ENCODE results near the gene NAV3. TPM values are rescaled to one million over a fixed set of nuclear protein-coding genes. Genes with fewer than 3 reads are reported as not detected.

Gene NAV3
- total RNA-seq, 2 donors from 2014 or later, result 2.6 to 6.6 TPM

DNA sequence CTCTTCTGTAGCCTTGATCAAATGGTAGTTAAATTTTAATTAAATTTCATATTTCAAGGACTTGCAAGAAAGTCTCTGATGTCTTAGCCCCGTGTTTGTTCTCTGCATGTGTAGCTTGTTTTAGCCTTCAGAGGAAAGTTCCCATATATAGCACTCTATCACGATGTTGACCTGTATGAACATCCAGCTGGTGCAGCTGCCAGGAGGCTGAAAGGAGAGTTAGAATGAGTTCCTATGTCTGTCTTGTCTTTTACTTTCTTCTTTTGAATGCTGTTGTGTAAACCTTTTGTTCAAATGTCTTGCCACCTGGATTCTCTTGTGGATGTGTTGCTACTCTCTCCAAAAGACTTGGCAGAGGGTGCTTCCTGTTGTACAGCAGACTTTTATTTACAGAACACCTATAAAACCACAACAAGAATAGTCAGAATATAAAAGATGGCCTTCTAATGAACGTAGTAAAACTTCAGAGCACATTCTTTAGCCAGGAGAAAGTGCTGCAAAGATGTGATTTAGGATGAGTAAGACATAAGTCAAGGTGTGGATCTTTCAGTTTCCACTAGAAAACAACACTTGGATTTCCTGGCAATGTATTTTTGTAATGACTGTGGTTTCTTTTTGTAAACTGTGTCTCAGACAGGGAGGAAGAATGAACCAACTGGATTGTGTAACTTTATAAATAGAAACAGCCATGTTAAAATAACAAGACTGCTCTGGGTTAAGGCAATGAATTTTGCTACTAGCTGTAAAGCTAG lies 17.2 kb downstream of the NAV3 start:
- Histone ChIP-seq H3K36me3 (replicated peaks in 1 of 2; ENCODE audit: insufficient read depth in 1 of 2, low read depth in 2 of 2) (no peaks in the 10 kb centered on the region), H3K4me3 (no peak overlapping the region), H3K27ac (no peak overlapping the region), H3K4me1 (no peaks in the 10 kb centered on the region), H3K9me3 (no peaks in the 10 kb centered on the region), H3K27me3 (no peaks in the 10 kb centered on the region)
- 7 to 12% methylated on average over 3 of the region's 3 CpGs for WGBS, 2 donors
- TF ChIP-seq, protein P1, sequence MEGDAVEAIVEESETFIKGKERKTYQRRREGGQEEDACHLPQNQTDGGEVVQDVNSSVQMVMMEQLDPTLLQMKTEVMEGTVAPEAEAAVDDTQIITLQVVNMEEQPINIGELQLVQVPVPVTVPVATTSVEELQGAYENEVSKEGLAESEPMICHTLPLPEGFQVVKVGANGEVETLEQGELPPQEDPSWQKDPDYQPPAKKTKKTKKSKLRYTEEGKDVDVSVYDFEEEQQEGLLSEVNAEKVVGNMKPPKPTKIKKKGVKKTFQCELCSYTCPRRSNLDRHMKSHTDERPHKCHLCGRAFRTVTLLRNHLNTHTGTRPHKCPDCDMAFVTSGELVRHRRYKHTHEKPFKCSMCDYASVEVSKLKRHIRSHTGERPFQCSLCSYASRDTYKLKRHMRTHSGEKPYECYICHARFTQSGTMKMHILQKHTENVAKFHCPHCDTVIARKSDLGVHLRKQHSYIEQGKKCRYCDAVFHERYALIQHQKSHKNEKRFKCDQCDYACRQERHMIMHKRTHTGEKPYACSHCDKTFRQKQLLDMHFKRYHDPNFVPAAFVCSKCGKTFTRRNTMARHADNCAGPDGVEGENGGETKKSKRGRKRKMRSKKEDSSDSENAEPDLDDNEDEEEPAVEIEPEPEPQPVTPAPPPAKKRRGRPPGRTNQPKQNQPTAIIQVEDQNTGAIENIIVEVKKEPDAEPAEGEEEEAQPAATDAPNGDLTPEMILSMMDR (IDR thresholded peaks at IDR 0.05), result no peak
- no peak for TF ChIP-seq POLR2A (IDR thresholded peaks at IDR 0.05)
- intact Hi-C loops (cut with DNase I), result no loop called here
- no peak for ATAC-seq
- no peak for DNase-seq

DNA sequence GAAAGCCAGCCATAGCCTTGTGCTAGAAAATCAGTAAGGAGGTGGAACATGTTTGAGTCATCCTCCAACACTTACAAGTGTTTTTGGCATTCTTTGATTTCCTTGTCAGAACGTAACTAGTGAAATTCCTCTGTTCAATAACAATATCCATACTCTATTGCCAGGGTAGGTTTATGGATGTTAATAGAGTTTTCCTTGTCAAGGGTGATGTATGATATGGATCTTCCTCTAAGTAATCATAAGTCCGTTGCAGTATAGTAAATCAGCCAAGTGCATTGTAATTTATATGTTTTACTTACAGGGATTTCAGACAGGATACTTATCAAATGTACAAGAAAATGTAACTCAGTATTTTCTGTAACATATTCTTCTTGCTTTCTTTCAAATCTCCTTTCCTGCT lies 19.4 kb downstream of the NAV3 start:
- H3K9me3 ChIP-seq, result no peaks in the 10 kb centered on the region
- TF ChIP-seq POLR2A (IDR thresholded peaks at IDR 0.05), result no peak
- TF ChIP-seq, protein P1 (IDR thresholded peaks at IDR 0.05), result no peak
- DNase-seq (no peak), ATAC-seq (no peak)
- no peaks in the 10 kb centered on the region for H3K36me3 ChIP-seq (replicated peaks in 1 of 2; ENCODE audit: insufficient read depth in 1 of 2, low read depth in 2 of 2)
- H3K27me3 ChIP-seq, result no peaks in the 10 kb centered on the region
- H3K4me1 ChIP-seq, result no peaks in the 10 kb centered on the region
- 70 to 73% methylated on average over 2 of the region's 2 CpGs for WGBS, 2 donors
- intact Hi-C loops (cut with DNase I), result no loop called here
- no peak overlapping the region for H3K4me3 ChIP-seq
- no peak overlapping the region for H3K27ac ChIP-seq

DNA sequence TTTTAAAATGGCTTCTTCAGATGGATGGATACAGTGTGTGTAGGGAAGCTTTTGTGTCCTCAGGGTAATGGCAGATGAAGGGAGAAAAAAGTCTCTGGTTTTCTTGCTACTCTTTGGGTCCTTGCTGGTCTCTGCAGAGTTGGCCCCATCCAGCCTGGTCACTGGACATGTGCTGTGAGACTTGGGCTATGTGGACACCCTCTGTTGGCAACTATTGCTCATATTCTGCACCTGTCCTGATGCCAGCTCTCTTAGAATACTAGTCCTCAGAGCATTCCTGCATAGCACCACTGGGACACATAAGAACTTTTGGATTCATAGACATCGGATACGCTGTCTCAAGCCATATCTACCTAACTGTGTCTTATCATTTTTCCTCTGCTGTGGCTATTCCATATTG lies 20.0 kb downstream of the NAV3 start:
- DNase-seq, result no peak
- 95 to 100% methylated on average over 2 of the region's 2 CpGs for WGBS, 2 donors
- H3K27me3 ChIP-seq, result no peaks in the 10 kb centered on the region
- intact Hi-C loops (cut with DNase I), result no loop called here
- no peaks in the 10 kb centered on the region for H3K9me3 ChIP-seq
- no peaks in the 10 kb centered on the region for H3K4me1 ChIP-seq
- H3K4me3 ChIP-seq, result no peak overlapping the region
- TF ChIP-seq POLR2A (IDR thresholded peaks at IDR 0.05), result no peak
- TF ChIP-seq, protein P1 (IDR thresholded peaks at IDR 0.05), result no peak
- no peak overlapping the region for H3K27ac ChIP-seq
- no peak for ATAC-seq
- no peaks in the 10 kb centered on the region for H3K36me3 ChIP-seq (replicated peaks in 1 of 2; ENCODE audit: insufficient read depth in 1 of 2, low read depth in 2 of 2)

DNA sequence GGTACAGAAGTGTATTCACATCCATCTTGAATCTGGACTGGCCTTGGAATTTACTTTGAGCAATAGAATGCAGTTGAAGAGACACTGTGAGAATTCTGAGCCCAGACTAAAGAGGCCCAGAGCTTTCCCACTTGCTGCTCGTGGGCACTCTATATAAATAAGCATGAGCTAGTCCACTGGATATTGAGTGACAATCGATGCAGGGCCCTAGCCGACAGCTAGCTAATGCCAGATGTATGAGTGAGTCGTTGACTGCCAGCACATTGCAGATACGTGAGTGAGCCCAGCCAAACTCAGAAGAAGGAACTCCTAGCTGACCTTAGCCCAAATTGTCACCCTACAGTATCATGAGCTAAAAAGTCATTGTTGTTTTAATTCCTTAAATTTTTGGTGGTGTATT lies 24.9 kb downstream of the NAV3 start:
- DNase-seq (no peak), ATAC-seq (no peak)
- intact Hi-C loops (cut with DNase I), result no loop called here
- no peaks in the 10 kb centered on the region for H3K4me1 ChIP-seq
- WGBS, 2 donors, result 81 to 82% methylated on average over 4 to 5 of the region's 5 CpGs
- no peaks in the 10 kb centered on the region for H3K36me3 ChIP-seq (replicated peaks in 1 of 2; ENCODE audit: insufficient read depth in 1 of 2, low read depth in 2 of 2)
- no peaks in the 10 kb centered on the region for H3K27me3 ChIP-seq
- H3K27ac ChIP-seq, result no peak overlapping the region
- no peaks in the 10 kb centered on the region for H3K9me3 ChIP-seq
- no peak overlapping the region for H3K4me3 ChIP-seq
- no peak for TF ChIP-seq POLR2A (IDR thresholded peaks at IDR 0.05)
- TF ChIP-seq, protein P1 (IDR thresholded peaks at IDR 0.05), result no peak

DNA sequence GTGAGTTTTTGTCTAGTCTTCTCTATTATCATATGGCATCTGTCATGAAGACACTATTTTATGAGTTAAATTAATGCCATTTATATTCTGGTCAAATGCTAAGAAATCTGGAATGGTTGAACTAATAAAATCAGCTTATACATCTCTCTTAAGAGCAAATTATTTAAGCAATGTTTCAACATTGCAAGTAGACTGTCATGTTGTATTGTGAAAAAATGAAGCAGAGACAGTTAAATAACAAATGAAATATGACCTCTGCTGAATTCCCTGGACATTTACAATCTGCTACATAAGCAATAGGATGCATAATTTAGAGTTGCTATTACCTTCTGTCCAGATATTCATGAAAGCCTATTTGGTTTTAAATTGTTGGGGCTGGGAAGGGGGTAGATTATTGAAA lies 30.6 kb downstream of the NAV3 start:
- DNase-seq (no peak), ATAC-seq (no peak)
- TF ChIP-seq POLR2A (IDR thresholded peaks at IDR 0.05), result no peak
- TF ChIP-seq, protein P1 (IDR thresholded peaks at IDR 0.05), result no peak
- Histone ChIP-seq H3K27ac (no peak overlapping the region), H3K9me3 (no peaks in the 10 kb centered on the region), H3K4me3 (no peak overlapping the region), H3K27me3 (no peaks in the 10 kb centered on the region), H3K4me1 (no peaks in the 10 kb centered on the region), H3K36me3 (replicated peaks in 1 of 2; ENCODE audit: insufficient read depth in 1 of 2, low read depth in 2 of 2) (no peaks in the 10 kb centered on the region)
- intact Hi-C loops (cut with DNase I), result no loop called here

Measured in body of pancreas (tissue), 4 donors.